ENCODE results near the gene BIRC6.

Gene BIRC6

GRCh38 chr2:32611771-32612170, 254.9 kb downstream of the BIRC6 start:
- TF ChIP-seq CTCF (IDR thresholded peaks at IDR 0.05; ENCODE audit: control insufficient read depth, insufficient read depth, low read depth, low read length, missing control alignments) = no peak
- DNase-seq (ENCODE audit: low read depth) = no peak
- H3K4me3 ChIP-seq (ENCODE audit: control insufficient read depth, low read depth, low read length) = no peak overlapping the region

DNA sequence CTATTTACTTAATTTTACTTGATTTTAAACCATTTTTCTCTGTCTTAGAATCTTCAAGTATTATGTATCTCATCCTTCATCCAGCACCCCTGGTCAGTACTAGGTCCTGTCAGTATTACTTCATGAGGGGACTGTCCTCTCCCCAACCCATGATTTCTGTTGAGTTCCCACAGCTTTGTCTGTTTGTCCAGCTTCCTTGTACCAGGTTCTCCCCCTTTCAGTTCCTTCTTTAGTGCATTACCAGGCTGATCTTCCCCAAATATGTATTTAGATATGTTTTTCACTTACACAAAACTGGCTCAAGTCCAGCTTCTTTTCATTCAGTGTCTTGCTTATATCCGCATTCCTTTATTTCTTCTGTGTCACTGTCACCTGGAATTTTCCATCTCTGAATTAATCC, 257.3 kb downstream of the BIRC6 start:
- TF ChIP-seq CTCF (IDR thresholded peaks at IDR 0.05; ENCODE audit: control insufficient read depth, insufficient read depth, low read depth, low read length, missing control alignments) = no peak
- no peak overlapping the region for H3K4me3 ChIP-seq (ENCODE audit: control insufficient read depth, low read depth, low read length)
- DNase-seq (ENCODE audit: low read depth) = no peak

DNA sequence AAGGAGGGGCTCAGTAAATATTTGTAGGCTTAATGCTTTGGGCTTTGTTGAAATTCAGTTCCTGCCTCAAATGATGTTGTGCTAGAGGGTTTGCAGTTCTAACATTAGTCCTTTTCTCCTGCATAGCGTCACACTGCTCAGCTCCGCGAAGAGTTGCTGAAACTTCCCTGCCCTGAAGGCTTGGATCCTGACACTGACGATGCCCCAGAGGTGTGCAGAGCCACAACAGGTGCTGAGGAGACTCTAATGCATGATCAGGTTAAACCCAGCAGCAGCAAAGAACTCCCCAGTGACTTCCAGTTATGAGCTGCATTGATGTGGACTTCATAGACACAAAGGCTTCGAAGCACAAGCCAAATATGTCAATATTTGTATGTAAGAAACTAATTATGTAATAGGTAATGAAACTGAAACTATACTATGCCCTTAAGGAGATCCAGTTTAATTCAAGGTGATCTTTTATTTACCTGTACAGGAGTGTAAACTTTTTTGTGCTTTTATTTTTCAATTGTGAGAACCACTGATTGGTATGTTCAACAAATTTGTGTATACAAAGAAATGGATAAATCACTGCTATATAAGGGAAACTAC, 260.9 kb downstream of the BIRC6 start:
- TF ChIP-seq CTCF (IDR thresholded peaks at IDR 0.05; ENCODE audit: control insufficient read depth, insufficient read depth, low read depth, low read length, missing control alignments) = no peak
- H3K4me3 ChIP-seq (ENCODE audit: control insufficient read depth, low read depth, low read length) = no peak overlapping the region
- DNase-seq (ENCODE audit: low read depth) = no peak

- DNase-seq (ENCODE audit: low read depth) = no peak
- no peak for TF ChIP-seq CTCF (IDR thresholded peaks at IDR 0.05; ENCODE audit: control insufficient read depth, insufficient read depth, low read depth, low read length, missing control alignments)
These were observed 265.9 kb downstream of the BIRC6 start for GRCh38 chr2:32622570-32623310.

GRCh38 chr2:32623311-32623706, 266.5 kb downstream of the BIRC6 start:
- no peak for DNase-seq (ENCODE audit: low read depth)
- H3K4me3 ChIP-seq (ENCODE audit: control insufficient read depth, low read depth, low read length) = no peak overlapping the region
- no peak for TF ChIP-seq CTCF (IDR thresholded peaks at IDR 0.05; ENCODE audit: control insufficient read depth, insufficient read depth, low read depth, low read length, missing control alignments)

More at GRCh38 chr2:32622570-32623310, 265.9 kb downstream of the BIRC6 start:
- H3K4me3 ChIP-seq (ENCODE audit: control insufficient read depth, low read depth, low read length) = no peak overlapping the region

DNA sequence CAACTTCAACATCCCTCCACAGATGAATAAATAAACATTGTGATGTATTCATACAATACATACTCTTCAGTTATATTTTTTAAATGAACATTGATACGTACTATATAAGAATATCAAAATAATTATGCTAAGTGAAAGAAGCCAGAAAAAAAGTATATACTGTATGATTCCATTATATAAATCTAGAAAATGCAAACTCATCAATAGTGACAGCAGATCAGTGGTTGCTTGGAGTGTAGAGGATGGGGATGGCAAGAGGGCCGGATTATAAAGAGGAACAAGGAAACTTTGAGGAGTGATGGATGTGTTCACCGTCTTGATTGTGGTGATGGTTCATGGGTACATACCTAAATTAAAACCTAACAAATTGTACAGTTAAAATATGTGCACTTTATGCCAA, 268.0 kb downstream of the BIRC6 start:
- DNase-seq (ENCODE audit: low read depth) = no peak
- no peak overlapping the region for H3K4me3 ChIP-seq (ENCODE audit: control insufficient read depth, low read depth, low read length)
- TF ChIP-seq CTCF (IDR thresholded peaks at IDR 0.05; ENCODE audit: control insufficient read depth, insufficient read depth, low read depth, low read length, missing control alignments) = no peak
